GM12878 (cell line): ENCODE measurements around the gene ETF1. TPM values are rescaled to one million over a fixed set of nuclear protein-coding genes. Genes with fewer than 3 reads are reported as not detected.

Experiments used
- ATAC-seq: fragments of 200-7000 bp; cut with Tn5 transposase; 3 replicates; pipeline ENCODE4 v1.9.1; 2020; ENCODE audit warnings: mild to moderate bottlenecking, moderate library complexity
- BruUV-seq: library from RNA; stranded (reverse); fragments of 400-500 nt; replicated peaks from 2 replicates; lab custom pipeline; 2021; lab: Mats Ljungman, UMichigan
- CTCF ChIA-PET: fragments of 300-600 bp; sonication (Branson Sonifier 250); formaldehyde crosslinking; extraction: SDS; loops from one replicate; lab custom pipeline; 2021; ENCODE audit warnings: inconsistent platforms; lab: Yijun Ruan, JAX
- POLR2A ChIA-PET: fragments of 350-600 bp; formaldehyde crosslinking; extraction: SDS; loops from one replicate; lab custom pipeline; 2021; ENCODE audit warnings: inconsistent platforms; lab: Charles Lee
- RAD21 ChIA-PET: fragments of 300-600 bp; sonication (Branson Sonifier 250); formaldehyde crosslinking; loops from one replicate; lab custom pipeline; 2023; ENCODE audit warnings: antibody characterized with exemption; ENCODE audit not compliant: unreplicated experiment; lab: Charles Lee
- SMC1A ChIA-PET: fragments of 300-600 bp; sonication (Branson Sonifier 250); formaldehyde crosslinking; loops from one replicate; lab custom pipeline; 2023; ENCODE audit not compliant: unreplicated experiment, uncharacterized antibody; lab: Charles Lee
- DNase-seq: peaks from one replicate; pipeline ENCODE4 v3.0.0-alpha.2; 2011; ENCODE audit warnings: low read depth, low spot score
- FAIRE-seq: peaks from 3 replicates; lab custom pipeline; 2011; peaks lifted over from hg19 to GRCh38; lab: Jason Lieb, UNC
- H2AFZ ChIP-seq: 2 replicates; pipeline ENCODE4 v1.6.0; 2011; ENCODE audit warnings: low read depth, low read length, control low read depth; ENCODE audit not compliant: control insufficient read depth
- H3K27ac ChIP-seq: 2 replicates; pipeline ENCODE4 v1.5.1; 2011; ENCODE audit warnings: control low read depth; ENCODE audit not compliant: control insufficient read depth, insufficient read depth
- H3K27me3 ChIP-seq, 2 experiments: replicated peaks in 1 of 2; 2 replicates each; pipeline versions ENCODE4 v1.6.0 to v1.6.1; 2011; ENCODE audit warnings: low read length in 1 of 2; ENCODE audit not compliant: control insufficient read depth in 2 of 2, insufficient read depth in 2 of 2
- H3K36me3 ChIP-seq, 2 experiments: 2 replicates each; pipeline ENCODE4 v1.5.1; 2011; ENCODE audit warnings: low read length in 1 of 2; ENCODE audit not compliant: control insufficient read depth in 2 of 2, insufficient read depth in 2 of 2
- H3K4me1 ChIP-seq: 2 replicates; pipeline ENCODE4 v1.6.1; 2011; ENCODE audit warnings: mild to moderate bottlenecking, low read length, moderate library complexity, mixed read lengths; ENCODE audit not compliant: control insufficient read depth, insufficient read depth
- H3K4me2 ChIP-seq: 2 replicates; pipeline ENCODE4 v1.6.0; 2011; ENCODE audit warnings: control low read depth; ENCODE audit not compliant: control insufficient read depth, insufficient read depth
- H3K4me3 ChIP-seq: fragments of 200-600 bp; sonication (generic); 2 replicates; pipeline ENCODE4 v1.5.1; 2016
- H3K79me2 ChIP-seq: 2 replicates; pipeline ENCODE4 v1.6.0; 2011; ENCODE audit warnings: low read length; ENCODE audit not compliant: control insufficient read depth, insufficient read depth
- H3K9ac ChIP-seq: 2 replicates; pipeline ENCODE4 v1.8.0; 2011; ENCODE audit warnings: low read length, control low read depth, mixed read lengths; ENCODE audit not compliant: control insufficient read depth, insufficient read depth
- H3K9me3 ChIP-seq: replicated peaks from 3 replicates; pipeline ENCODE4 v1.5.1; 2011; ENCODE audit warnings: mild to moderate bottlenecking, low read length; ENCODE audit not compliant: control insufficient read depth, insufficient read depth
- H4K20me1 ChIP-seq: 2 replicates; pipeline ENCODE4 v1.6.0; 2011; ENCODE audit not compliant: control insufficient read depth, insufficient read depth
- ATF7 ChIP-seq: fragments of 450-650 bp; IDR thresholded peaks from 2 replicates; pipeline ENCODE4 v1.6.1; 2016; ENCODE audit warnings: low read depth, mild to moderate bottlenecking
- HDAC2 ChIP-seq: fragments of 200-600 bp; sonication (generic); IDR thresholded peaks from 2 replicates; pipeline ENCODE4 v1.6.1; 2017
- NFXL1 ChIP-seq: fragments of 450-650 bp; IDR thresholded peaks from 2 replicates; pipeline ENCODE4 v1.6.1; 2017; ENCODE audit warnings: antibody characterized with exemption, mild to moderate bottlenecking, borderline replicate concordance
- PRDM15 ChIP-seq: fragments of 450-650 bp; formaldehyde crosslinking; IDR thresholded peaks from 2 replicates; pipeline ENCODE4 v1.4.0; 2020; ENCODE audit warnings: mild to moderate bottlenecking, moderate library complexity
- RFX5 ChIP-seq: IDR thresholded peaks from 2 replicates; pipeline ENCODE4 v1.6.1; 2011; ENCODE audit warnings: low read depth, low read length, improper control_type of control experiment
- SIN3A ChIP-seq: IDR thresholded peaks from 2 replicates; pipeline ENCODE4 v1.6.1; 2012; ENCODE audit warnings: low read depth, low read length, improper control_type of control experiment
- SKIL ChIP-seq: fragments of 450-650 bp; IDR thresholded peaks from 2 replicates; pipeline ENCODE4 v1.6.1; 2017; ENCODE audit warnings: mild to moderate bottlenecking, low read depth, inconsistent platforms; ENCODE audit not compliant: poor library complexity, severe bottlenecking
- TCF12 ChIP-seq: IDR thresholded peaks from 2 replicates; pipeline ENCODE4 v1.6.1; 2011; ENCODE audit warnings: low read depth, mild to moderate bottlenecking, low read length
- WGBS: methylation state at CpG from one replicate; pipeline ENCODE4 v1.1.6; 2016; ENCODE audit warnings: low lambda C conversion rate; ENCODE audit not compliant: insufficient replicate concordance, insufficient coverage; ENCODE audit errors: missing lambda C conversion rate; 5-methylcytosine and 5-hydroxymethylcytosine counted together
- in situ Hi-C: fragments of 300-500 bp; cut with MboI; formaldehyde crosslinking; loops from 9 replicates; pipeline ENCODE4 v1.14.3; 2018; ENCODE audit warnings: mixed read lengths
- intact Hi-C: fragments of 100-400 bp; cut with micrococcal nuclease; formaldehyde crosslinking; loops from one replicate; pipeline ENCODE4 v1.14.2; 2022; ENCODE audit not compliant: unreplicated experiment
- polyA plus RNA-seq, 11 experiments: library from polyadenylated mRNA; depleted of rRNA in 4 of 11; unstranded in 6 of 11; stranded (reverse) in 5 of 11; fragments of >200 nt; fragmentation: Nextera tagmentation in 4 of 11; fragmentation: Illumina TruSeq in 1 of 11; extraction: Ambion mirVana in 4 of 11; extraction: Trizol in 1 of 11; gene quantifications; 1 replicate in 1 of 11; 2 replicates in 10 of 11; pipeline versions ENCODE4 v1.2.1 to v1.2.3, GENCODE V29; 2011 to 2016; ENCODE audit warnings: inconsistent platforms in 2 of 11, missing spikeins in 2 of 11, low read depth in 1 of 11
- total RNA-seq, 4 experiments: library from RNA; depleted of rRNA in 3 of 4; stranded (reverse); fragments of >200 nt in 3 of 4; fragmentation: Illumina TruSeq in 1 of 4; extraction: Trizol in 1 of 4; gene quantifications; 2 replicates each; pipeline versions ENCODE4 v1.2.1 to v1.2.3, GENCODE V29; 2013 to 2021
- TF ChIP-seq, protein P1 (sequence below): IDR thresholded peaks from 2 replicates; pipeline ENCODE4 v1.6.1; 2011; ENCODE audit warnings: borderline replicate concordance, low read depth, mild to moderate bottlenecking, moderate library complexity, low read length; ENCODE audit not compliant: insufficient read depth, poor library complexity, severe bottlenecking
- TF ChIP-seq, protein P2 (sequence below): fragments of 450-650 bp; IDR thresholded peaks from 2 replicates; pipeline ENCODE4 v1.6.1; 2017; ENCODE audit warnings: low read depth, mild to moderate bottlenecking, moderate library complexity

Gene ETF1
- total and polyA plus RNA-seq, 10 of the 15 experiments (the other 5 are each of a cell fraction or from before 2014, with no cell fraction given): 29.8 to 145 (median 108) TPM

DNA sequence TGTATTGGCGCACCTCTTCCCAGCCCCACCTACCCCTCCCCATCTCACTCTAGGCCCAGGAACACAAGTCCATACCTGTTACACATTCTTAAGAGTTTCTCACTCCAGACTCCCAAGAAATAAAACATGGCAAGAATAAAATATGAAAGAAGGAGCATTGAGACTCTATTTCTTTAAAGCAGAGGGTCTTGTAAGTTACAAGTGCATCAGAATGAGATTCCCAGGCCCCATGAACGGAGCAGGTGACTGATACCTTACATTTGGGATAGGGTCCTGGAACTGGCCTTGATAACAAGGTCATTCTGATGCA, 72.0 kb downstream of the ETF1 start:
- no peak for DNase-seq
- H3K79me2 ChIP-seq: no peaks in the 10 kb centered on the region
- H3K9me3 ChIP-seq: no peaks in the 10 kb centered on the region
- no TSS peak for BruUV-seq
- peaks cover 1% of the 10 kb centered on the region for H3K4me1 ChIP-seq
- RAD21 ChIA-PET: no interaction called here
- 46% methylated on average over 2 of the region's 2 CpGs for WGBS
- CTCF ChIA-PET: interaction anchor here (1.0 kb wide), 1 partner anchor 77 kb away, joined by 5 read pairs; no protein-coding TSS in a partner anchor
- POLR2A ChIA-PET: no interaction called here
- SMC1A ChIA-PET: interaction anchor here (0.6 to 2.0 kb wide), 2 partner anchors 10 to 29 kb away, joined by 3 to 7 read pairs; no protein-coding TSS in a partner anchor
- H3K36me3 ChIP-seq: no peaks in the 10 kb centered on the region; a peak in 1 of 4 replicates
- no peak overlapping the region for H2AFZ ChIP-seq
- no peaks in the 10 kb centered on the region for H4K20me1 ChIP-seq
- ATAC-seq: no peak
- in situ Hi-C loops: no loop called here
- no peak overlapping the region for H3K27ac ChIP-seq
- H3K9ac ChIP-seq: no peak overlapping the region
- H3K4me3 ChIP-seq: no peak overlapping the region
- TF ChIP-seq SIN3A (no peak), RFX5 (no peak), ATF7 (no peak), SKIL (no peak), NFXL1 (no peak), TCF12 (no peak), HDAC2 (no peak), PRDM15 (CRISPR knock-in tag) (no peak)
- TF ChIP-seq, protein P1, sequence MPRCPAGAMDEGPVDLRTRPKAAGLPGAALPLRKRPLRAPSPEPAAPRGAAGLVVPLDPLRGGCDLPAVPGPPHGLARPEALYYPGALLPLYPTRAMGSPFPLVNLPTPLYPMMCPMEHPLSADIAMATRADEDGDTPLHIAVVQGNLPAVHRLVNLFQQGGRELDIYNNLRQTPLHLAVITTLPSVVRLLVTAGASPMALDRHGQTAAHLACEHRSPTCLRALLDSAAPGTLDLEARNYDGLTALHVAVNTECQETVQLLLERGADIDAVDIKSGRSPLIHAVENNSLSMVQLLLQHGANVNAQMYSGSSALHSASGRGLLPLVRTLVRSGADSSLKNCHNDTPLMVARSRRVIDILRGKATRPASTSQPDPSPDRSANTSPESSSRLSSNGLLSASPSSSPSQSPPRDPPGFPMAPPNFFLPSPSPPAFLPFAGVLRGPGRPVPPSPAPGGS: no peak
- TF ChIP-seq, protein P2, sequence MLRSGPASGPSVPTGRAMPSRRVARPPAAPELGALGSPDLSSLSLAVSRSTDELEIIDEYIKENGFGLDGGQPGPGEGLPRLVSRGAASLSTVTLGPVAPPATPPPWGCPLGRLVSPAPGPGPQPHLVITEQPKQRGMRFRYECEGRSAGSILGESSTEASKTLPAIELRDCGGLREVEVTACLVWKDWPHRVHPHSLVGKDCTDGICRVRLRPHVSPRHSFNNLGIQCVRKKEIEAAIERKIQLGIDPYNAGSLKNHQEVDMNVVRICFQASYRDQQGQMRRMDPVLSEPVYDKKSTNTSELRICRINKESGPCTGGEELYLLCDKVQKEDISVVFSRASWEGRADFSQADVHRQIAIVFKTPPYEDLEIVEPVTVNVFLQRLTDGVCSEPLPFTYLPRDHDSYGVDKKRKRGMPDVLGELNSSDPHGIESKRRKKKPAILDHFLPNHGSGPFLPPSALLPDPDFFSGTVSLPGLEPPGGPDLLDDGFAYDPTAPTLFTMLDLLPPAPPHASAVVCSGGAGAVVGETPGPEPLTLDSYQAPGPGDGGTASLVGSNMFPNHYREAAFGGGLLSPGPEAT: no peak
- intact Hi-C loops: loop anchor here (1.0 kb wide), 1 partner anchor 10 kb away; no protein-coding TSS in a partner anchor
- peaks cover 0 to 4% of the 10 kb centered on the region in 2 experiments; a peak in 1 of 4 replicates for H3K27me3 ChIP-seq
- no peak overlapping the region for H3K4me2 ChIP-seq
- no peak for FAIRE-seq
